Measurements from ENCODE around the gene SGF29. TPM values are rescaled to one million over a fixed set of nuclear protein-coding genes. Genes with fewer than 3 reads are reported as not detected.
"Not testable (repeated sequence)": the region's sequence is repeated elsewhere in the genome, so short reads cannot be mapped to it uniquely, and the experiment has no call there.

Gene SGF29
- total RNA-seq, 1 donor from 2014 or later, result 21.6 TPM

- not testable (repeated sequence) for FAIRE-seq; DNase-seq (ENCODE audit: low spot score in 2 of 2)
Measured at GRCh38 chr16:28607681-28608495, 54.2 kb downstream of the SGF29 start.

GRCh38 chr16:28608496-28608808 lies 54.7 kb downstream of the SGF29 start:
- not testable (repeated sequence) for FAIRE-seq; DNase-seq (ENCODE audit: low spot score in 2 of 2)

DNA sequence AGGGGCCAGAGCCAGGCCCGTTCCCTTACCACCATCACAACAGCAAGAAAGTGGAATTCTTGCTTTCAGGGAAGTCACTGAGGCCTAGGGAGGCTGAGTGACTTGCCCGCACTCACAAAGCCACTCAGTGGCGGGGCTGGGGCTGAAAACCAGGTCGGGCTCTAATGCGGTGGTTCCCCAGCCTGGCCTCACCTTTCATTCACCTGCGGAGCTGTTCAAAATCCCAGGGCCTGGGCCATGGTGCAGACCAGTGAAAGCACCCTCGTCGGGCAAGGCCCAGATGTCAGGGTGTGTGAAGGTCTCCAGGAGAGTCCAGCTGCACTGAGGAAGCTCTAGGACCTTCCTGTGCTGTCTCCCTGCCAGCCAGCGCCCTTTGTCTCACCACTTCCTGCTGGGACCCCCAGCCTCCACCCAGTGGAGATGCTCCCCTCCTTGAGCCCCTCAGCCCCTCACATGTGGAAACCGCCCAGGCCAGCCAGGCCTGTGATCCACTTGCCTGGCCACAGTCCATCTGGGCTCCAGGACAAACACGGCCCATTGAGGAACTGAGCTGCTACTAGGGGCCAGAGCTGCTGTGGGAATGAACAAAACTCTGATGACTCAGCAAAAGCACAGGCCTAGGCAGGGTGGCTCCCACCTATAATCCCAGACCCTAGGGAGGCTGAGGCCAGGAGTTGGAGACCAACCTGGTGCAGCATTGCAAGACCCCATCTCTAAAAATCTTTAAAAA lies 55.3 kb downstream of the SGF29 start:
- FAIRE-seq; DNase-seq (ENCODE audit: low spot score in 2 of 2): not testable (repeated sequence)

- FAIRE-seq, result no peak
- DNase-seq (ENCODE audit: low spot score in 2 of 2), result peak in 1 of 2 donors; percentile 33
Measured at GRCh38 chr16:28609631-28610594, 56.2 kb downstream of the SGF29 start, which contains the start of gene SULT1A1. Gene SULT1A1 (minus strand): TSS chr16:28610044. CDS start chr16:28608855, 1,189 bp downstream.

DNA sequence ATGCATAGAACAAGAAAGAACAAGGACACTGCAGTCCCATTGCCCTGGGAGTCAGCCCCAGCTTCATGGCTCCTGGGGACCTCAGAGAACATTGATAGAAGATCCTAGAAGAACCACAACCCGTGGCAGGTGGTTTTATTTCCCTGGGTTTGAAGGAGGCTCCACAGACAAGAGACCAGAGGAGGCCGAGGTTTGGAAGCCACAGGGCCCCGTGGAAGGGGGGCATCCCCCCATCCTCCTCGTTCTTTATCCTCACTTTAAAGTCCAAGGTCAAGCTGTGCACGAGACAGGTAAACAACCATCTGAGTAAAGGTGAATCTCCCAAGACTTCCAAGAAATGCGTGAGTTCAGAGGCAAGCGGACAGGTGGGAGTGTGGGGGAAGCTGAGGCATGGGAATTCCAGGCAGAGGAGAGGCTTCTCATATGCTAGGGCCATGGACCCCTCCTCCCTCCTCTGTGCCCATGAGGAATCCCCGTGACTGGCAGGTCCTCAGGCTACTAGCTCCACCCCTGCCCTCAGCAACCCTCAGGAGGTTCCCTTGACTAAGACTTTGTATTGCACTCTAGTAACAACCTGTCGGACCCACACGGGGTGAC lies 57.0 kb downstream of the SGF29 start:
- FAIRE-seq, result no peak
- DNase-seq (ENCODE audit: low spot score in 2 of 2), result no peak

DNA sequence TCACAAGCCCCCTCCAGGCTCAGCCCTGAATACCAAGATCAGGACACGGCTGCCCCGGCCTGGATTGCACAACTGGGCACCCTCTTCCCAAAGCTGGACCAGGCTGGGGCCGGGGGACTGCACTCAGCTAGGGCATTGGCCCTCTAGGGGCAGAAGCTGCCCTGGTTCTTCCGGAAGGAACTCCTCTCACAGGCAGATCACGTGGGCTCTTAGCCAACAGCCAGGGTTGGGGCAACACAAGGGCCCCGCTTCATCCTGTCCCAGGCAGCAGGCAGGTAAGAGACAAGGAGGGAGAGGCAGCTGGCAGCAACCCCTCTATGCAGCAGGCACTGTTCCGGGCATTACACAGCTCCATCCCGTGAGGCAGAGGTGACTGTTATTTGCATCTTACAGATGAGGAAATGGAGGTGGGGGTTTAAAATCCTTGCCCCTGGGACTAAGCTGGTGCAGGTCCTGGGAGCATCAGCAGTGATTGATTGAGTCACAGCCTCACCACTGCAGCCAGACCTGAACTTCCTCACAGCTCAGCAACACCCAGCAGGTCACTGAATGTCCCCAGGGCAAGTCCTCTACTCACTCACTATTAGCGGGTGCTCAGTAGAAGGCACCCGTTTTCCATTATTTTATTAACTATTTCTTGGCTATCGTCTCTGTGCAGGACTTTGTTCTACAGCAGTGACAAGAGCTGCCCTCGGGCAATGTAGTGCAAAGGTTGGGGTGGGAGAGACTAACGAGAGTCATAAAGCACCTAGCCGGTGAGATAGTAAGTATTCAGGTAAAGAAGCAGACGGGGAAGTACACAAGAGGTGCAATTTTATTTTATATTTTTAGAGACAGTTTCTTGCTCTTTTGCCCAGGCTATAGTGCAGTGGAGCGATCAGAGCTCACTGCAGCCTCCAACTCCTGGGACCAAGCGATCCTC lies 58.9 kb downstream of the SGF29 start:
- FAIRE-seq; DNase-seq (ENCODE audit: low spot score in 2 of 2): not testable (repeated sequence)

- not testable (repeated sequence) for FAIRE-seq
Measured at GRCh38 chr16:28613912-28614311, 60.2 kb downstream of the SGF29 start.

GRCh38 chr16:28614561-28614960 lies 60.8 kb downstream of the SGF29 start:
- not testable (repeated sequence) for DNase-seq (ENCODE audit: low spot score in 2 of 2); FAIRE-seq

More at GRCh38 chr16:28613912-28614311, 60.2 kb downstream of the SGF29 start:
- DNase-seq (ENCODE audit: low spot score in 2 of 2), result not testable (repeated sequence)

DNA sequence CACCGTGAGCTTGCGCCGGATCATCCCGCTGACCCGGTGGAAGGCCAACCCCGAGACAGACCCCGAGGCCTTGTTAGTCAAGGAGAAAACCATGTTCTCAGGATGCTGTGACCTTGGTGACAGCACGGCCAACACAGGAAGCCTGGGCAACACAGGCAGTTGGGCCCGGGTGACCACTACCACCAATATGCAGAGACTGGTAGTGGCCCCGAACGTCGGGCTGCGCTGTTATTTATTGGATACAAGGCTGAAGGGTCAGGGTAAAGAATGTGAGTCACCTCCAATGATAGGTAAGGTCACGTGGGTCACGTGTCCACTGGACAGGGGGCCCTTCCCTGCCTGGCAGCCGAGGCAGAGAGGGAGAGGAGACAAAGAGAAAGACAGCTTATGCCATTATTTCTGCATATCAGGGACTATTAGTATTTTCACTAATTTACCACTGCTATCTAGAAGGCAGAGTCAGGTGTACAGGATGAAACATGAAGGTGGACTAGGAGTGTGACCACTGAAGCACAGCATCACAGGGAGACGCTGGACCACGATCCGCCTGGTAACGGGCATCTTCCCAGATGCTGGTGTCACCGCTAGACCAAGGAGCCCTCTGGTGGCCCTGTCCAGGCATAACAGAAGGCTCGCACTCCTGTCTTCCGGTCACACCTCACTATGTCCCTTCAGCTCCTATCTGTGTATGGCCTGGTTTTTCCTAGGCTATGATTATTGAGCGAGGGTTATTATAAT lies 61.9 kb downstream of the SGF29 start:
- not testable (repeated sequence) for FAIRE-seq; DNase-seq (ENCODE audit: low spot score in 2 of 2)

DNA sequence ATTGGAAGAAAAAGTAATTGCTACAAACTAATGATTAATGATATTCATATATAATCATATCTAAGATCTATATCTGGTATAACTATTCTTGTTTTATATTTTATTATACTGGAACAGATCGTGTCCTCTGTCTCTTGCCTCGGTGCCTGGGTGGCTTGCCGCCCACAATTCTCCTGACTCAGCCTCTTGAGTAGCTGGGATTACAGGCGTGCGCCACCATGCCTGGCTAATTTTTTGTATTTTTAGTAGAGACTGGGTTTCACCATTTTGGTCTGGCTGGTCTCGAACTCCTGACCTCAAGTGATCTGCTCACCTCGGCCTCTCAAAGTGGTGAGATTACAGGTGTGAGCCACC lies 62.5 kb downstream of the SGF29 start:
- not testable (repeated sequence) for FAIRE-seq; DNase-seq (ENCODE audit: low spot score in 2 of 2)

DNA sequence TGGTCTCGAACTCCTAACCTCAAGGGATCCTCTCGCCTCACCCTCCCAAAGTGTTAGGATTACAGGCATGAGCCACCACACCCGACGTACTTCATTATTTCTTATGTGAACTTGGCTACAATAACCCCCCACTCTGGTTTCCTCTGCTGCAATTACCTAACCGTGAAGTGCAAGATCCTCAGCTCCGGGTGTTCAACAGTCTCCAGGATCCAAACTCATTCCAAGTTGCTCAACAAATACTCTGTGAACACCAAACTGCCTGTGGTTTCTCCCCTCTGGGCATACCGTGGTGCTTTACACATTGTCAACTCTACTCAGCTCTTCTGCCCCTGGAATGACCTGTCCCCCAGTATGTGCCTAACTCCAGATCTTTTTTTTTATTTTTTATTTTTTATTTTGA lies 62.9 kb downstream of the SGF29 start:
- FAIRE-seq (no peak), DNase-seq (ENCODE audit: low spot score in 2 of 2) (no peak)

- FAIRE-seq (no peak), DNase-seq (ENCODE audit: low spot score in 2 of 2) (no peak)
Measured at GRCh38 chr16:28617874-28618273, 64.2 kb downstream of the SGF29 start.

GRCh38 chr16:28620316-28620715 lies 66.6 kb downstream of the SGF29 start:
- FAIRE-seq; DNase-seq (ENCODE audit: low spot score in 2 of 2): not testable (repeated sequence)

- no peak for FAIRE-seq
- peak in 1 of 2 donors; percentile 1 for DNase-seq (ENCODE audit: low spot score in 2 of 2)
Measured at GRCh38 chr16:28621481-28622155, 67.9 kb downstream of the SGF29 start.

DNA sequence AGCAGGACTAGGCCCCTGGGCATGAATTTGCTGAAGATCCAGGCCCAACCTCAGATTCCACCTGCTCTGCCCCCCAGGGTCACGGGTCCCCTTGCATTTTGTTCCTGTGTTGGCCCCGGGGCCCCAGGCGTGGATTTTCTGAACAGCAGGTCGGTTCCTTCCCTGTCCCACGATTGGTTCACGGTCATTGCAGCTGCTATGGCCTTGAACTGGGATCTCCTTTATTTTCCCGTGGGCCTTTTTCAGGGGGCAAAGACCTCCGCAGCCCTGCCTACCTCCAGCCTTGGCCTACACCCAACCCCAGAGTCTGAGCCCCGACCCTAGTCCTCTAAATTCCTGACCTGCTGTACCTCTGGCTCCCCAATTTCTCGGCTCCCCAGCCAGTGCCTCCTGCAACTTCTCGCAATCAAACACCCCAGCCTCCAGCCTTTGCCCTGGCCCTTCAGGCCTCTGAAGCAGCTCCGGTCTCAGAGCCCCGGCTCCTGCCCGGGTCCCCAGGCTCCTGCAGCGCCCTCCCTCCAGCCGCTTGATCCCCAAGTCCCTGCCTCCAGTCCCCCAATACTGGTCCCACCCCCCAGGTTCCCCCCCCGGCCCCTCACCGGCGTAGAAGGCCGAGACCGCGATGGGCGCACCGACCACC lies 68.9 kb downstream of the SGF29 start:
- DNase-seq (ENCODE audit: low spot score in 2 of 2), result peak in 1 of 2 donors; percentile 2
- FAIRE-seq, result not testable (repeated sequence)

- DNase-seq (ENCODE audit: low spot score in 2 of 2), result peak in 1 of 2 donors; percentile 33
- no peak for FAIRE-seq
Measured at GRCh38 chr16:28623172-28623711, 69.5 kb downstream of the SGF29 start.

DNA sequence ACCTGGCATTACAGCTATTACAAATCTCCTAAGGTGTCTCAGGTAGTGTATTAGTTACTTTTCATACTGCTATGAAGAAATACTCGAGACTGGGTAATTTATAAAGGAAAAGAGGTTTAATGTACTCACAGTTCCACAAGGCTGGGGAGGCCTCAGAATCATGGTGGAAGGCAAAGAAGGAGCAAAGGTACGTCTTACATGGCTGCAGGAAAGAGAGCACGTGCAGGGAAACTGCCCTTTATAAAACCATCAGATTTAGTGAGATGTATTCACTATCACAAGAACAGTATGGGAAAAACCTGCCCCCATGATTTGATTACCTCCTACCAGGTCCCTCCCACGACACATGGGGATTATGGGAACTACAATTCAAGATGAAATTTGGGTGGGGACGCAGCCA lies 77.2 kb downstream of the SGF29 start:
- DNase-seq (ENCODE audit: low spot score in 2 of 2); FAIRE-seq: not testable (repeated sequence)
